ENCODE data around the gene RHBDD2.
"Not testable (repeated sequence)": the region's sequence is repeated elsewhere in the genome, so short reads cannot be mapped to it uniquely, and the experiment has no call there.

Gene RHBDD2

GRCh38 chr7:75878769-75879611, at the start of gene RHBDD2:
RHBDD2 (plus strand) TSS chr7:75879034; CDS start chr7:75879083, 49 bp downstream.
- DNase-seq (ENCODE audit: low spot score): peak; percentile 97

DNA sequence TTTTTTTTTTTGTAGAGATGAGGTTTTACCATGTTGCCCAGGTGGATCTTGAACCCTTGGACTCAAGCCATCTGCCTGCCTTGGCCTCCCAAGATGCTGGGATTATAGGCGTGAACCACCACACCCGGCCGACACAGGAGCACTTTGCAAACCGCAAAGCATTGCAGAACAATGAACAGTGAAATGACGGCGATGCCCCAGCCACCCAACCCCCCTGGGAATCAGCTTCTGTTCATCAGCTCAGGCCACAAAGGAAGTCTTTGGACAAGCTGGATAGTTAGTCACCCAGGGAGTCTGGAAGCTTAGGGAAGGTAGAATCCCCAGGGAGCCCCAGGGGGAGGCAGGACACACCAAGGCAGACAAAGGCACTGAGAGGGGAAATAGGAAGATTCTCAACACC, 49.2 kb upstream of the RHBDD2 start:
- not testable (repeated sequence) for DNase-seq (ENCODE audit: low spot score)

DNA sequence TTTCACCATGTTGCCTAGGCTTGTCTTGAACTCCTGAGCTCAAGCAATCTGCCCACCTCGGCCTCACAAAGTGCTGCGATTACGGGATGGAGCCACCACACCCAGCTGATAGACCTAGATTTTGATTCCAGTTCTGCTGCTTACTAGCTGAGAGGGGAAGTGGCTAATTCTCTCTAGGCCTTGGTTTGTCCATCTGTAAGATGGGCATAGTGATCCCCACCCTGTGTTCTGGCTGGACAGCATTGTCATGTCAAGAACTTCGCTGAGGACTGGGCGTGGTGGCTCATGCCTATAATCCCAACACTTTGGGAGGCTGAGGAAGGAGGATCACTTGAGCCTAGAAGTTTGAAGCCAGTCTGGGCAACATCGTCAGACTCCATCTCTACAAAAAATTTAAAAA, 47.9 kb upstream of the RHBDD2 start:
- DNase-seq (ENCODE audit: low spot score): no peak

DNA sequence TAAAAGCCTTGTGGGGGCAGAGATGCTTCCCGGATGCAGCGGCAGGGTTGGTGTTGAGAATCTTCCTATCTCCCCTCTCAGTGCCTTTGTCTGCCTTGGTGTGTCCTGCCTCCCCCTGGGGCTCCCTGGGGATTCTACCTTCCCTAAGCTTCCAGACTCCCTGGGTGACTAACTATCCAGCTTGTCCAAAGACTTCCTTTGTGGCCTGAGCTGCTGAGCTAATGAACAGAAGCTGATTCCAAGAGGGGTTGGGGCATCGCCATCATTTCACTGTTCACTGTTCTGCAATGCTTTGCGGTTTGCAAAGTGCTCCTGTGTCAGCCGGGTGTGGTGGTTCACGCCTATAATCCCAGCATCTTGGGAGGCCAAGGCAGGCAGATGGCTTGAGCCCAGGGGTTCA, 45.2 kb upstream of the RHBDD2 start:
- not testable (repeated sequence) for DNase-seq (ENCODE audit: low spot score)

DNA sequence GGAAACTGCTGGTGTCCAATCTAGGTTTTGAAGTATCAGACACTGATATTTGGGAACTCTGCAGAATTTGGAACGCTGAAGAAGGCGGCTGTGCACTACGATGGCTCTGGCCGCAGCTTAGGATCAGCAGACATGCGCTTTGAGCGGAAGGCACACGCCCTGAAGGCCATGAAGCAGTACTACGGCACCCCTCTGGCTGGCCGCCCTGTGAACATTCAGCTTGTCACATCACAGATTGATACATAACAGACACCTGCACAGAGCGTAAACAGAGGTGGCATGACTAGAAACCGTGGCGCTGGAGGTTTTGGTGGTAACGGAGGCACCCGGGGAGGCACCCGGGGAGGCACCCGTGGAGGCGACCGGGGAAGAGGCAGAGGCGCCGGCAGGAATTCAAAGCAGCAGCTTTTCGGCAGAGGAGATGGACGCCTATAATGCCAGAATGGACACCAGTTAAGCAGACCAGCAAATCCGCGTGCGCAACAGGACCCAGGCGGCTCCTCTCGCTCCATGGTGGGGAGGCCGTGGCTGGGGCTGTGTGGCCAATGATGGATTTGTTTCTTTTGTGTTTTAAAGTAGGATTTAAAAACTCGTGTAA, 43.0 kb upstream of the RHBDD2 start:
- no peak for DNase-seq (ENCODE audit: low spot score)

- no peak for DNase-seq (ENCODE audit: low spot score)
Measured at GRCh38 chr7:75836798-75837197, 42.0 kb upstream of the RHBDD2 start.

- not testable (repeated sequence) for DNase-seq (ENCODE audit: low spot score)
Measured at GRCh38 chr7:75838281-75838930, 40.4 kb upstream of the RHBDD2 start.

DNA sequence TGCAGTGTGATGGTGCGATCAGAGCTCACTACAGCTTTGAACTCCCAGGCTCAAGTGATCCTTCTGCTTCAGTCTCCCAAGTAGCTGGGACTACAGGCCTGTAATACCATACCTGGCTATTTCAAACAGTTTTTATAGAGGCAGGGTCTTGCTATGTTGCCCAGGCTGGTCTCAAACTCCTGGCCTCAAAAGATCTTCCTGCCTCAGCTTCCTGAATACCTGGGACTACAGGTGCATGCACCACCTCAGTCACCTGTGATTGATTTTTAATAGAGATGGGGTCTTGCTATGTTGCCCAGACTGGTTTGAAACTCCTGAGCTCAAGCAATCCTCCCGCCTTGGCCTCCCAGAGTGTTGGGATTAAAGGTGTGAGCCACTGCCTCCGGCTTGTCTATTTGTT, 38.8 kb upstream of the RHBDD2 start:
- DNase-seq (ENCODE audit: low spot score): no peak

DNA sequence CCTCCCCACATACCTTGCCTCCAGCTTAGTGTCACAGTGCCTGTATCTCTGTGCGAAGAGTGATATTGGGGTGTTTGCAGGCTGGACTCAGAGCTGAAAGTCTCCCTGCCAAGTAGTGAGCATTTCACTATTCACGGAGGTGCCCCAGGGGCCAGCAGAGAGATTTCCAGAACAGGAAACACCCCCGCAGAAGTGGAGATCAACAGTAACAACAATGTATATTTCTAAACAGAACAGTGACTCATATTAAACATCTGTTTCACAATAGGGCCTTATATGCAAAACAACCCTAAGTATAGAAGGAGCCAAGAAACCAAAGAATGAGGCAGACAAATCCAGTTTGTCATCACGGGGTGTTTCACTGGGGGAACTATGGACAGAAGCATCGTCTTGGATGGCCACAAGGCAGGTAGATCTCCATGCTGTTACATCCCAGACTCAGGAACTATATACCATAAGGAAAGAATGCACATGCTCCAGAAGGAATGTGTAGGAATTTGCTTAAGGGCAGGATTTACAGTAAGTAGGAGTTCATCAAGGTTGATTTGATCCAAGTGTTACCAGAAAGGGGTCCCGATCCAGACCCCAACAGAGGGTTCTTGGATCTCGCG, 35.9 kb upstream of the RHBDD2 start:
- DNase-seq (ENCODE audit: low spot score): no peak

DNA sequence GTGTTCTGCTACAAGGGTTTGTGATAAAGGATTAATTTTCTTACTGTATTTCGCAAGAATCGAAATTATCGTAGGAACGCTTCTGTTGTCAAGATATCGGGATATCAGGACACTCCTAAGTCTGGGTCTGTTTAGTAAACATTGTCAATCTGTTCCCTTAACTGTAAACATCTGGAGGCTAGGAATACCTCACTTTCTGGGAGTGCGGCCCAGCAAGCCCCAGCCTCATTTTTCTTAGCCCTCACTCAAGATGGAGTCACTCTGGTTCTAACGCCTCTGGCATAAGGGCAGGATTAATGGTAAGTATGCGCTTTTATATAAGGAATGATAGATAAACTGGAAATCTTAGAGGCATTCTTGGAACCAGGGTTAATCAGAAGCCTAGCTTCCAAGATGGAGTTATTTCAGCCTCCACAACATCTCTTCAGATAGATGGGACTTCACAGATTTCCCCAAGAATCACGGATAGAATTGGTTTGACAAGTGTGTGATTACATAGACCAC, 35.2 kb upstream of the RHBDD2 start:
- no peak for DNase-seq (ENCODE audit: low spot score)

DNA sequence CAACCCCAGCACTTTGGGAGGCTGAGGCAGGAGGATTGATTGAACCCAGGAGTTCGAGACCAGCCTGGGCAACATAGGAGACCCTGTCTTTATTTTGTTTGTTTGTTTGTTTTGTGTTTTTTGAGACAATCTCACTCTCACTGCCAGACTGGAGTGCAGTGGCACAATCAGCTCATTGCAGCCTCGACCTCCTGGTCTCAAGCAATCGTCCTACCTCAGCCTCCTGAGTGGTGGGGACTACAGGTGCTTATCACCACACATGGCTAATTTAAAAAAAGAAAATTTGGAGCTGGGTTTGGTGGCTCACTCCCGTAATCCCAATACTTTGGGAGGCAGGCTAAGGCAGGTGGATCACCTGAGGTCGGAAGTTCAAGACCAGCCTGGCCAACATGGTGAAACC, 34.7 kb upstream of the RHBDD2 start:
- no peak for DNase-seq (ENCODE audit: low spot score)

DNA sequence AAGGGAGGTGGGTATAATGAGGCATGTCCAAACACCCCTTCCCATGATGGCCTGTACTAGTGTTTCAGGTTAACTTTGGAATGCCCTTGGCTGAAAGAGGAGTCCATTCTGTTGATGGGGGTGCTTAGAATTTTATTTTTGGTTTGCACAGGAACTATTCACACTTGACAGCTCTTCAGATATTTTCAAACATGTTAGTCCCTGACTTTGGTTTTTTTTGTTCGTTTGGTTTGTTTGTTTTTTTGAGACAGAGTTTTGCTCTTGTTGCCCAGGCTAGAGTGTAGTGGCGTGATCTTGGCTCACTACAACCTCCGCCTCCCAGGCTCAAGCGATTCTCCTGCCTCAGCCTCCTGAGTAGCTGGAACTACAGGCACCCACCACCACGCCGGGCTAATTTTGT, 33.7 kb upstream of the RHBDD2 start:
- DNase-seq (ENCODE audit: low spot score): not testable (repeated sequence)

- DNase-seq (ENCODE audit: low spot score): no peak
Measured at GRCh38 chr7:75847707-75848106, 31.1 kb upstream of the RHBDD2 start.

DNA sequence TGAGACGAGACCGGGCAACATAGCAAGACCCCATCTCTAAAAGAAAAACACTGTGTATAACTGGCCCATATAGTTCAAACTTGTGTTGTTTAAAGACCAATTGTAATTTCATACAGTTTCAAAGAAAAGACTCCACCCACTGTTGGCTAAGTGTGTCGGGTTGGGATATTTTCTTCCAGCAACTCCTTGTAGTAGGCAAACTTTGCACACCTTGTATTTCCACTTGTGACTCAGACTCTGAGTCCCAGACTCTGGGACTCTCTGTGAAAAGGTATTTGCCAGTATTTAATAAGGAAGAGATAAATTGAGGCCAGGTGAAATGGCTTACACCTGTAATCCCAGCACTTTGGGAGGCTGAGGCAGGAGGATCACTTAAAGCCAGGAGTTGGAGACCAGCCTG, 29.3 kb upstream of the RHBDD2 start:
- no peak for DNase-seq (ENCODE audit: low spot score)

GRCh38 chr7:75850235-75850634, 28.6 kb upstream of the RHBDD2 start:
- DNase-seq (ENCODE audit: low spot score): no peak

GRCh38 chr7:75854233-75854632, 24.6 kb upstream of the RHBDD2 start:
- DNase-seq (ENCODE audit: low spot score): no peak

GRCh38 chr7:75854813-75855345, 24.0 kb upstream of the RHBDD2 start:
- not testable (repeated sequence) for DNase-seq (ENCODE audit: low spot score)

DNA sequence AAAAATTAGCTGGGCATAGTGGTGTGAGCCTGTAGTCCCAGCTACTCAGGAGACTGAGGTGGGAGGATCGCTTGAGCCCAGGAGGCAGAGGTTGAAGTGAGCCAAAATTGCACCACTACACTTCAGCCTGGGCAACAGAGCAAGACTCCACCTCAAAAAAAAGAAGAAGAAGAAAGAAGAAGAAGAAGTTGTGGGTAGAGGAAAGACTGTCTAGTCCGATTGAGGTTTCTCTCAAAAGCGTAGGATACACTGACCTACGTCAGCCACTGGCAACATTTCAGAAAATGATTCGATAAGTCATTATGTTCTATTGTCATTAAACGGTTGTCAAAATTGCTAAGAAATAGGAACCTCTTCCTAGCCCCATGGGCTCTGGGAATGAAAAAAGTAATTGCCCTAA, 22.3 kb upstream of the RHBDD2 start:
- no peak for DNase-seq (ENCODE audit: low spot score)

- DNase-seq (ENCODE audit: low spot score): no peak
Measured at GRCh38 chr7:75858410-75858809, 20.4 kb upstream of the RHBDD2 start.

- DNase-seq (ENCODE audit: low spot score): no peak
Measured at GRCh38 chr7:75861636-75862035, 17.2 kb upstream of the RHBDD2 start.

DNA sequence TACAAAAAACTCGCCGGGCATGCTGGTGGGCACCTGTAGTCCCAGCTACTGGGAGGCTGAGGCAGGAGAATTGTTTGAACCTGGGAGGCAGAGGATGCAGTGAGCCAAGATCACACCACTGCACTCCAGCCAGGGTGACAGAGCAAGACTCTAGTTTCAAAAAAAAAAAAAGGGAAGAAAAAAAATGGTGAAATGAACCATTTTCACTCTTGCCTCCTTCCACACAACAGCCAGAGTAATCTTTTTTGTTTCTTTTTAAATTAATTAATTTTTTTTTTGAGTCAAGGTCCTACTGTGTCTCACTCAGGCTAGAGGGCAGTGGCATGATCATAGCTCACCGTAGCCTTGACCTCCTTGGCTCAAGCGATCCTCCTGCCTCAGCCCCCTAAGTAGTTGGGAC, 14.6 kb upstream of the RHBDD2 start:
- DNase-seq (ENCODE audit: low spot score): not testable (repeated sequence)

DNA sequence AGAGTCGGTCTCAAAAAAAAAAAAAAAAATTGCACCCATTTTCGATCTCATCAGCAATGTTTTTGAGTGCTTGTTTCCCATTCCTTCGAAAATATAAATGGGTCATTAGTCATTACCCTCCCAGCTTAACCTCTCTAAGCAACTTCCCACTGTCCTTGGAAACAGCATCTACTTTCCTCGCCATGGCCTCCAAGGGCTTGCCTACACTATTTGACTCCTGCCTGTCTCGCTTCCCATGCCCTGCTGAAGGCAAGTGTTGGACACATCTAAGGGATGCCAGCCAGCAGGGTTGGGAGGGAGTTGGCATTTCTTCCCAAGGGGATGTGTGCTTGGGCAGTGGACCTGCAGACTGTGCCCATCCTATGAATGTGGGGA, 12.7 kb upstream of the RHBDD2 start:
- no peak for DNase-seq (ENCODE audit: low spot score)
